Epithelial cell of proximal tubule (primary cell): Measurements from ENCODE around the gene ACSS3. TPM values are rescaled to one million over a fixed set of nuclear protein-coding genes. Genes with fewer than 3 reads are reported as not detected.

ENCODE experiments used
- DNase-seq: peaks from one replicate; pipeline ENCODE4 v3.0.0-alpha.2; 2011; ENCODE audit warnings: low read depth
- H3K4me3 ChIP-seq: 2 replicates; pipeline ENCODE4 v1.5.1; 2011; ENCODE audit warnings: low read depth, mild to moderate bottlenecking, low read length
- total RNA-seq: library from RNA; depleted of rRNA; stranded (reverse); fragments of >200 nt; gene quantifications from 2 replicates; pipeline ENCODE4 v1.2.3, GENCODE V29; 2015
- TF ChIP-seq, protein P1 (sequence below): conservative IDR thresholded peaks from 2 replicates; pipeline ENCODE4 v1.5.1; 2012; ENCODE audit warnings: low read depth, mild to moderate bottlenecking, low read length

ACSS3 gene
- total RNA-seq, 1 donor from 2014 or later: 3.4 TPM

DNA sequence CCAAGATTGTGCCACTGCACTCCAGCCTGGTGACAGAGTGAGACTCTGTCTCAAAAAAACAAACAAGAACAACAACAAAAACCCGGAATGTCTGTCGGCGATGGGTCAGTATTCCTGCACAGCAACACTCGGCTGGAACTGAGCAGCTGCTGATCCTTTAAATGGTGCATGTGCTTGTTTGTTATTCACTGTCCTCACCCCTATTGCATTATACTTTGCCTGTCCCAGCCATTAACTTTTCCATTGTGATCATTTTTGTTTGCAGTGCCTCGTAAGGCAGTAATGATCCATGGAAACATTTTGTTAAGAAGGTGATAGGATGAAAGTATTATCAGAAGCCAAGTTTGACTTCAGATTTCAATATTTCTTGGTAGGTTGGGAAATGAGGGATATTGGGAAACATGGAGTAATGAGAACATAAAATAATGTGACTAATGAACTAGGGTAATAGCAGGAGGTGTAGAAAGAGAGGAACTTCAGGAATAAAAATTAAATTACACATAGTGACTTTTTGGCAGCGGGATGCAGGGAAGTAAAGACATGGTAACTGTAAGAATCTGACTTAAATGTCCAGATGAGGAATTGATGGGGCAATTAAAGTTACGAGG, 6.1 kb downstream of the ACSS3 start:
- TF ChIP-seq, protein P1, sequence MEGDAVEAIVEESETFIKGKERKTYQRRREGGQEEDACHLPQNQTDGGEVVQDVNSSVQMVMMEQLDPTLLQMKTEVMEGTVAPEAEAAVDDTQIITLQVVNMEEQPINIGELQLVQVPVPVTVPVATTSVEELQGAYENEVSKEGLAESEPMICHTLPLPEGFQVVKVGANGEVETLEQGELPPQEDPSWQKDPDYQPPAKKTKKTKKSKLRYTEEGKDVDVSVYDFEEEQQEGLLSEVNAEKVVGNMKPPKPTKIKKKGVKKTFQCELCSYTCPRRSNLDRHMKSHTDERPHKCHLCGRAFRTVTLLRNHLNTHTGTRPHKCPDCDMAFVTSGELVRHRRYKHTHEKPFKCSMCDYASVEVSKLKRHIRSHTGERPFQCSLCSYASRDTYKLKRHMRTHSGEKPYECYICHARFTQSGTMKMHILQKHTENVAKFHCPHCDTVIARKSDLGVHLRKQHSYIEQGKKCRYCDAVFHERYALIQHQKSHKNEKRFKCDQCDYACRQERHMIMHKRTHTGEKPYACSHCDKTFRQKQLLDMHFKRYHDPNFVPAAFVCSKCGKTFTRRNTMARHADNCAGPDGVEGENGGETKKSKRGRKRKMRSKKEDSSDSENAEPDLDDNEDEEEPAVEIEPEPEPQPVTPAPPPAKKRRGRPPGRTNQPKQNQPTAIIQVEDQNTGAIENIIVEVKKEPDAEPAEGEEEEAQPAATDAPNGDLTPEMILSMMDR: no peak
- DNase-seq: no peak
- H3K4me3 ChIP-seq: no peak overlapping the region

DNA sequence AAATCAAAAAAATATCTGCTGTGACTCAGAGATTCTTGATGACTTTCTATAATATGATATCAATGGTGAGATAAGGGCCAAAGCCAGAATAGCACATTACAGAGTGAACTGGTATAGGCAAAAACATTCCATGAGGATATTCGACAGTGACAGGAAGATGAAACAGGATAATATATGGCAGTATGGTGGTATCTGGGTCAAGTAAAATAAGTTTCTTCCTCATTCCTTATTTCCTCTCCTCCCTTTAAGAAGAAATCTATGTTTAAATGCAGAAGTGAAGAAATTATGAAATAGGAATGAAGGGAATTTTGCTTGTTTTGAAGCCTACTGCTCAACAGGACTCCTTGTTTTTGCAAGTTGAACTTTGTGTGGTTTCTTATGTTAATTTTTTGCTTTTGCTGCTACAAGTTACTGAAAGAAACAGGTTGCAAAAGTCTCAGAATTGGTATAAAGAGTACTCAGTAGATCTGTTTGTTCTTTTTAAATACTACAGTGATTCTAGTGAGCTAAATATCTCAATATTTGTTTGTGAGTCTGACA, 7.0 kb downstream of the ACSS3 start:
- DNase-seq: no peak

DNA sequence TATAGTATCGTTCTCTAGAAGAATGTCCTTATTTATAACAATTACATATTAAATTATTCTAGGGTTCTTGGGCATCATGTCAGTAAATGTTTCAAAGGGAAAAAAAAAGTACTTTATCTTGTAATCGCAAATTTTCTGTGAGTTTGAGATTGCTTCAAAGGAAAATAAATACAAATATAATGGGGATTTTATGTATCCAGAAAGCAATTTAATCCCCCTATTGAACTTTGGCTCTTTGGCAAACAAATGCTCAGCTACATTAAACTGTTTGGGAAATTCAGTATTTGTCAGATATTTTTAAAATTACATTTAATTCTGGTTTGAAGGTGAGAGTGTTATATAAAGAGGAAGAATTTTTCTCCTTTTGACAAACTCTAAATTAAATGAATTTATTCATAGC, 8.0 kb downstream of the ACSS3 start:
- TF ChIP-seq, protein P1: no peak
- H3K4me3 ChIP-seq: no peak overlapping the region
- DNase-seq: no peak

More for the DNA sequence above, 7.0 kb downstream of the ACSS3 start:
- TF ChIP-seq, protein P1: no peak
- H3K4me3 ChIP-seq: no peak overlapping the region

DNA sequence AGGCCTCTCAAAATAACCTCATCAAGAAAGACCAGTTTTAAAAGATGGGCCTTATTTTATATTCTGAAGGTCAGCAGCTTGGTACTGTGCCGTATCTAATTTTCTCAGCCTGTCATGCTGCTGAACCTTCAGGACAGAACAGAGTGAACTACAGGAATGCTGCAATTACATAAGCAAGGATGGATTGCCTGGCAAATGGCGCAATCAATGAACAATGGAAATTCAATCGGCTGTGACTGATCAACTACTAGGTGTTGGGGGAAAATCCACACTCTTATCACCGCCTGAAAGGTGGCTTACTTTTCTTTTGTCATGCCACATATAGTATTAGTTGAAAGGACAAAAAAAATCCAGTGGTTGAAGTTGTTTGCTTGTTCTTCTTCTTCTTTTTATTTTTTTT, 8.5 kb downstream of the ACSS3 start:
- TF ChIP-seq, protein P1: no peak
- no peak overlapping the region for H3K4me3 ChIP-seq
- DNase-seq: no peak

DNA sequence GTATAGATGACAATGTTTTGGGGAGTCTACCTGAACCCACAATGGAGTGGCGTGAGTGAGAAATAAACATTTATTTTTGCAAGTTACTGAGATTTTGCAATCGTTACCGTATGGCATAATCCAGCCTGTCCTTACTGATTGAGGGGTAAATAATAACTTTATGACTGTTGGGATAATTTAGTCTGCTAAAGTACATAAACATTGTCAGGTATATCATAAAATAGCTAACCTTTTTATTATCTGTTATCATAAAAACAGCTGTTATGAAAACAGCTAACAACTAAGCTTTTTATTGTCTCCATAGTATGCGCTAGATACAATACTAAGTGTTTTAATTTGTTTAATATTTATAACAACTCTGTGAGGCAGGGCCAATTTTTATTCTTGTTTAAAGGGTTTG, 10.3 kb downstream of the ACSS3 start:
- DNase-seq: no peak
- H3K4me3 ChIP-seq: no peak overlapping the region
- TF ChIP-seq, protein P1: no peak

DNA sequence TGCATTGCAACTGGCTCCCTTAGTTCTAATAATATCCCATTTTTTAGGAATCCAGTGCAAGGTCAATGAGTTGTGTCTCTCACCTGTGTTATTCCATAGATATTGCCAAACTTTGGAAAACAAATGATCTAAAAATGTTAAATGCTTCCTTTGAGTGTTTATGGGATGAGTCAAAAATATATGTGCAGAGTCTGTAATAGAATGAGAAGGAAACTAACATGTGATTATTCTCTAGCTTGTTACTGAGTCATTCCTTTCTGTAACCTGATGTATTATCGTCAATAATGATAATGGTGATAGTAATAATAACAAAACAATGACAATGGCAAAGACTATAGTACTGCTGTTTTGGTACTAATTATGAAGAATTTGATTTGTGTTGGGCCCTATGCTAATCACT, 11.5 kb downstream of the ACSS3 start:
- TF ChIP-seq, protein P1: no peak
- no peak overlapping the region for H3K4me3 ChIP-seq
- no peak for DNase-seq

DNA sequence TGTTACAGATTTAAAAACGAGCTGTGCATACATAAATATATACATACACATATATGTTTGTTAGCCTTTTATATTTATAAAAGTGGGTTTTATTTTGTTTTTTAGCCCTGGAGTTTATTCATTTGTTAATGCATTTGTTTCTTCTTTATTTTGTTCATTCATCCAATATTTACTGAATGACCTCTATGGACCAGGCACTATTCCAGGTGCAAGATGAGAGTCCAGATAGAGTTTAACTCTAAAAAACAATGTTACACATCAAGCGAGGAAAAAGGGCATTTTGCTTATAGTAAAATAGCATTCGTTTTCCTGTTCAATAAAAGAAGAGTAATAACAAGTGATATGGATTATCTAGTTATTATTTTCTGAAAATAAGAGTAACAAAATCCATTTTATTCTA, 14.2 kb downstream of the ACSS3 start:
- H3K4me3 ChIP-seq: no peak overlapping the region
- no peak for DNase-seq
- TF ChIP-seq, protein P1: no peak
